SK-N-SH (cell line): Measurements from ENCODE around the gene GLG1.

Experiments
- CTCF ChIP-seq: fragments of 200-600 bp; sonication (generic); IDR thresholded peaks from 2 replicates; pipeline ENCODE4 v1.6.1; 2017; ENCODE audit warnings: antibody characterized with exemption, mild to moderate bottlenecking, moderate library complexity
- IRF3 ChIP-seq: fragments of 150-350 bp; IDR thresholded peaks from 2 replicates; pipeline ENCODE4 v1.6.1; 2016; ENCODE audit warnings: mild to moderate bottlenecking, low read depth, low read length
- JUND ChIP-seq: IDR thresholded peaks from 2 replicates; pipeline ENCODE4 v1.4.0; 2012
- MAX ChIP-seq: IDR thresholded peaks from 2 replicates; pipeline ENCODE4 v1.4.0; 2012; ENCODE audit warnings: low read depth
- PBX3 ChIP-seq: IDR thresholded peaks from 2 replicates; pipeline ENCODE4; 2012
- POLR2AphosphoS5 ChIP-seq: IDR thresholded peaks from 2 replicates; pipeline ENCODE4 v1.6.1; 2012; ENCODE audit warnings: low read depth, low read length
- RAD21 ChIP-seq: IDR thresholded peaks from 2 replicates; pipeline ENCODE4 v1.6.1; 2012; ENCODE audit warnings: mild to moderate bottlenecking, low read length
- RCOR1 ChIP-seq: fragments of 150-350 bp; IDR thresholded peaks from 2 replicates; pipeline ENCODE4 v1.6.1; 2017; ENCODE audit warnings: antibody characterized with exemption, low read length
- SMC3 ChIP-seq: IDR thresholded peaks from 2 replicates; pipeline ENCODE4 v1.6.1; 2012; ENCODE audit warnings: low read depth, low read length, improper control_type of control experiment
- TEAD4 ChIP-seq: IDR thresholded peaks from 2 replicates; pipeline ENCODE4 v1.4.0; 2012; ENCODE audit warnings: mild to moderate bottlenecking, borderline replicate concordance; ENCODE audit not compliant: insufficient read depth

GRCh38 chr16:74617206-74617788, 10.4 kb upstream of the GLG1 start:
- TF ChIP-seq PBX3 (no peak), CTCF (no peak), POLR2AphosphoS5 (no peak), TEAD4 (no peak), RCOR1 (no peak), RAD21 (no peak), MAX (no peak), JUND (no peak), IRF3 (no peak), SMC3 (no peak)
